ENCODE measurements around the gene ZNF436. TPM values are rescaled to one million over a fixed set of nuclear protein-coding genes. Genes with fewer than 3 reads are reported as not detected.

ZNF436 gene
- total RNA-seq, 4 donors from 2014 or later = 18.9 to 26.6 (median 22.2) TPM

DNA sequence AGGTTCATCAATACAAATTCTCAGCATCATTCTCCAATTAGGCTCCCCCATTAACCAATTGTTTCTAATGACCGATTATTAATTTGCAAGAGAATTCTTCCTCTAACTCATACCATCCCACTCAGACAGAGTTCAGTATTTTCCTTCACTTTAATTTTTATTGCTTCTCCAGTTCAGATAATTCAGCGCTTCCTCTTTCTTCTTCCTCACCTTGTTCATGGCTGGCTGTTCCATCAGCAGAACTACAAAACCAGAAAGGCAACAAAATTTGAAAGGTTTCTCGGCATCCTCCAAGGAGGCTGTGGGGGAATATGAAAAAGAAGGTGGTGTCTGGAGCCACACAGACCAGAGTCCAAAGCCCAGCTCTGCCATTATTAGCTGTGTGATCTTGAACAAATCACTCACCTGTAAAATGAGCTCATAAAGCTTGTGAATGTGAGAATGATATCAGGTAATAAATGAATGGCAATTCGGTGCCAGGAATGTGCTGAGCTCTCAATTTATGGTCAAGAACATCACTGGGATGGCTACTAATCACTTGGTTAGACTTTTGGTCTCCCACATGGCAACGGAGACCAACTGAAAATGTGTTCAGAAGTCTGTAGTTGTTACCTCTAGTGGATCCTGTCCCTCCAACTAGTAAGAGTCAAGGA lies 11.7 kb upstream of the ZNF436 start:
- TF ChIP-seq, protein P1, sequence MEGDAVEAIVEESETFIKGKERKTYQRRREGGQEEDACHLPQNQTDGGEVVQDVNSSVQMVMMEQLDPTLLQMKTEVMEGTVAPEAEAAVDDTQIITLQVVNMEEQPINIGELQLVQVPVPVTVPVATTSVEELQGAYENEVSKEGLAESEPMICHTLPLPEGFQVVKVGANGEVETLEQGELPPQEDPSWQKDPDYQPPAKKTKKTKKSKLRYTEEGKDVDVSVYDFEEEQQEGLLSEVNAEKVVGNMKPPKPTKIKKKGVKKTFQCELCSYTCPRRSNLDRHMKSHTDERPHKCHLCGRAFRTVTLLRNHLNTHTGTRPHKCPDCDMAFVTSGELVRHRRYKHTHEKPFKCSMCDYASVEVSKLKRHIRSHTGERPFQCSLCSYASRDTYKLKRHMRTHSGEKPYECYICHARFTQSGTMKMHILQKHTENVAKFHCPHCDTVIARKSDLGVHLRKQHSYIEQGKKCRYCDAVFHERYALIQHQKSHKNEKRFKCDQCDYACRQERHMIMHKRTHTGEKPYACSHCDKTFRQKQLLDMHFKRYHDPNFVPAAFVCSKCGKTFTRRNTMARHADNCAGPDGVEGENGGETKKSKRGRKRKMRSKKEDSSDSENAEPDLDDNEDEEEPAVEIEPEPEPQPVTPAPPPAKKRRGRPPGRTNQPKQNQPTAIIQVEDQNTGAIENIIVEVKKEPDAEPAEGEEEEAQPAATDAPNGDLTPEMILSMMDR (IDR thresholded peaks at IDR 0.05; ENCODE audit: low read depth) = no peak

DNA sequence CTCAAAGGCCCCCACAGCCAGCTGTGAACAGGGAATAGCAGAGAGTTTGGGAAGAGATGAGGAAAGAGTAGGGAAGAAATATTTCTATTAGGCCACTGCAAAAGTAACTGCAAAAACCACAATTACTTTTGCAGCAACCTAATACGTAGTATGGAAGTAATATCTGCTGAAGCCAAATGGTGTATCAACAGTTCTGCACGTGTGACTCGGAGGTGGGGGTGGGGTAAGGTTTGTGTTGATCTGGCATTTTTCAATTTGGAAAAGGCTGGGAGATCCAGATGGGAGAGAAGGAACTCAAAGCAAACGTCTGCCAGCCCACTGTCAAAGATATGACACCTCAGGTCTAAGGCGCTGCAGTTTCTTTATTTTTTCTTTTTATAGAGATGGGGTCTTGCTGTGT lies 11.1 kb upstream of the ZNF436 start:
- TF ChIP-seq, protein P1 (IDR thresholded peaks at IDR 0.05; ENCODE audit: low read depth) = no peak

DNA sequence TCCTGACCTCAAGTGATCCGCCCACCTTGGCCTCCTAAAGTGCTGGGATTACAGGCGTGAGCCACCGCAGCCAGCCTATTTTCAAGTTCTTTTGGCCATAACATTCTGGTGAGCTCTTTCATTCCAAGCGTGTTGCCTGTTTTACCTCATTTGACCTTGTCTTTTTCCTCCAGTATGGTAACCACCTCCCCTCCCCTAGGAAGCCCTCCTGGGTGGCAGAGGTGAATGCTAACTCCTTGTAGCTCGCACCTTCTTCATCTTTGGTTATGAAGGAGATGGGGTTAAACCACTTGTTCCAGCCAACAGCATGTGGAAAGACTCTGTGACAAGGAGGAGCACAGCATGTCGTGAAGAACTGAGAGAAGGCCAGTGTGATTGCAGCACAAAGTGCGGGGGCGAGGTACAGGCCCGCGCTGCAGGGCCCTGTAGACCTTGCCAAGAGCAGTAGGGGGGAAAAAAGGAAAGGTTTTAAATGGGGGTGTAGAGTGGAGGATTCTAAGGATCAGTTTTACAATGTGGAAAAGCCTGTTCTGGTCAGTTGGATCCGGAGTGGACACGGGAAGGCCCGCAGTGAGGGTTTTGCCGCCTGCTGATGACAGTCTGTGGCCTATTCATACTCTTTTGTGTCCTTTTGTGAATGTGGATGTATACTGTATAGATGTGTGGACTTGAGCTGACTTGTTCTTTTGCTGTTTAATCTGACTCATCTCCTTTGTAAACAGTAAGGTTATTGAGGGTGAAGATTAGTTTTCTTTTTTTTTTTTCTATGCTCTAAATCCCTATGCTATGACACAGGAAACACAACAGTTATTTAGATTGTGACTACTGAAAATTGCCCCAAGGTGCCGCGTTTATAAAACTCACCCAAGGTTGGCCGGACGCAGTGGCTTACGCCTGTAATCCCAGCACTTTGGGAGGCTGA lies 7.5 kb upstream of the ZNF436 start:
- TF ChIP-seq, protein P1 (IDR thresholded peaks at IDR 0.05; ENCODE audit: low read depth) = no peak

DNA sequence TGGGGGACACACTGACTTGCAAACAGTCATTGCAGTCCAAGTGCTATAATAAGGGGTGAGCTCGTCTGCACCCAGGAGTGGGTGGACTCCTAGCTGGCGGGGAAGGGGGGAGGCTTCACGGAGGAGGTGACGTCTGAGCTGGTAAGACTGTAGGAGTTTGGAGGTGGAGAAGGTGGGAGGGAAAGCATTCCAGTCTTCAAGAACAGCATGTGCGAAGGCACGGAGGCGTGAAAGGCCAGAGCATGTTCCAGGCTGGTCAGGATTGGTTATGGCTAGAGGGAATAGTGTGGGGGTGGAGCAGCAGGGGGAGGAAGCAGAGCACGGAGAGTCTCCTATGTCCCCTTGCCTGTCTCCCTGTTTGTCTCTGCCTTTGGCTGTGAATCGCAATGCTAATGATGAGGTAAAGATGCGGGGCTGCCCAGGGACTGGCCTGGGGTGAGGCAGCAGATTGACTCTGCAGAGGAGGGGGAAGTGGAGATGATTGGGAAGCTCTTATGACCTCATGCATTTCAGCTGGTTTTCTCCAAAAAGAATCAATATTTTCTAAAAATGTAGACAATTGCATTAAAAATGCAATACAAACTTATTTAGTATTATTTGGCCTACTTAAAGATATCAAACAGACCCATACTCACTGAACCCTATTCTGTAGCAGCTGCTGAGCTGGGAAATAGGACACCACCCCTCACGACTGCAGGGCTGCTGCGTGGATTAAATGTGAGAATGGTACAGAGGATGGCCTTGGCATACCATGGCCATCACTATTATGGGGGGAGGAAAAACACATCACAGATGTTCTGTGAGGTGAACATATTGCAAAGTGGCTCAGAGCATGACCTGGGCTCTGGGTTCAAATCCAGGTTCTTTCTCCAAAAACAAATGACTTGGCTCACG lies 2.6 kb upstream of the ZNF436 start:
- TF ChIP-seq, protein P1 (IDR thresholded peaks at IDR 0.05; ENCODE audit: low read depth) = no peak

DNA sequence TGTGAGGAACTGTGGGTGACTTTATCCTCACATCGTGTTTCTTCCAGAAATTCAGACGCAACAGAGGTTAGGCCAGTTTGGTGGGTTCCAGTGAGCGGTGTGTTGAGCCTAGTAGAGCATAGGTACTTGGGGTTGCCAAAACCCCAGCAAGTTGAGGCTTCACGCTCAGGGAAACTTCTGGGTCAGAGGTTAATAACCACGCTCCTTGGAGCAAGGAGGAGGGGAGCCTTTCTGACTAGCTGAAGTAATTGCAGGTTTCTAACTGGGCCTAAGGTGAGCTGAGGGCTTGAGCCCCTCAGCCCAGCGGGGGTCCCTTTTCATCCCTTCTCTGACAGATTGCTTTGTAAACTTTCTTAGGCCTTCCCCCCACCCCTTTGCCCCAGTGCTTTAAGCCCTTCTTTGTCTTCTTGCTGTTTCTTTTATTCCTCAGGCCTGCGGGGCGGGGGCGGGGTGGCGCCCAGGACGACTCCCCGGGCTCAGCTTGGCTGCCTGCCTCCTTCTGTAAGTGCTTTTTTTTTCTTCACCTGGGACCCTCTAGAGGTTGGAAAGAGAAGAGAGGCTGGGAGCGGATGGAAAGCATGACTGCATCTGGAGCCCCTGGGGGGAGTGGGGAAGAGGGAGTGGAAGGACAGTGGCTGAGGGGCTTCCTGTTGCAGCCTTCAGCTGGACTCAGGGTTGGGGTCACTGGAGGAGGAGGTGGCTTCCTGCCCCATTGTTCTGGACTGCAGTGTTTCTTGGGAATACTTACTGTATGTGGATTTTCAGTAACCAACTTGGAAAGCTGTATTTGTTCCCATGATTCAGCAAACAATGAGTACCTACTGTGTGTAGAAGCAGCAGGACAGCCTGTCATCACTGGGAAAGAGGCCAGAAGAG lies 1.3 kb upstream of the ZNF436 start:
- TF ChIP-seq, protein P1 (IDR thresholded peaks at IDR 0.05; ENCODE audit: low read depth) = no peak

DNA sequence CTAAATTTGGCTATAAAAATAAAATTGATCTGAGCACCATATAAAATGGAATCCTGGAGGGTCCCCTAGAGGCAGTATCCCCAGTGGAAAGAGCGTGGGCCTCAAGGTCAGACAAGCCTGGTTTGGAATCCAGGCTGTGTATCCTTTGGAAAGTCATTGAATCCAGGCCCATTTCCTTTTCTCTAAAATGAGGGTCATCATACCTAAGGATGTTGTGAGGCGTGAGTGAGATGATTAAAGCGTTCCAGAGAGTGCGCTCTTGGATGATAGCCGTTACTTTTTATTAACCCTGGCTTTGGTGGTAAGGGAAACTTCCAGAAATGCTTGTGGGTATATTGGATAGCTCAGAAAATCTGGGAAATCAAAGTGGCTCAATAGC lies 683 bp upstream of the ZNF436 start:
- TF ChIP-seq, protein P1 (IDR thresholded peaks at IDR 0.05; ENCODE audit: low read depth) = no peak

All from subcutaneous adipose tissue (tissue), 4 donors.